OCI-M1 (cell line): Measurements from ENCODE around the gene RILPL1.

Experiments
- DNase-seq: peaks from one replicate; lab custom pipeline; 2025; lab: John Stamatoyannopoulos, UW

RILPL1 gene

GRCh38 chr12:123428591-123428990 is 104.9 kb downstream of the RILPL1 start:
- DNase-seq: no peak

DNA sequence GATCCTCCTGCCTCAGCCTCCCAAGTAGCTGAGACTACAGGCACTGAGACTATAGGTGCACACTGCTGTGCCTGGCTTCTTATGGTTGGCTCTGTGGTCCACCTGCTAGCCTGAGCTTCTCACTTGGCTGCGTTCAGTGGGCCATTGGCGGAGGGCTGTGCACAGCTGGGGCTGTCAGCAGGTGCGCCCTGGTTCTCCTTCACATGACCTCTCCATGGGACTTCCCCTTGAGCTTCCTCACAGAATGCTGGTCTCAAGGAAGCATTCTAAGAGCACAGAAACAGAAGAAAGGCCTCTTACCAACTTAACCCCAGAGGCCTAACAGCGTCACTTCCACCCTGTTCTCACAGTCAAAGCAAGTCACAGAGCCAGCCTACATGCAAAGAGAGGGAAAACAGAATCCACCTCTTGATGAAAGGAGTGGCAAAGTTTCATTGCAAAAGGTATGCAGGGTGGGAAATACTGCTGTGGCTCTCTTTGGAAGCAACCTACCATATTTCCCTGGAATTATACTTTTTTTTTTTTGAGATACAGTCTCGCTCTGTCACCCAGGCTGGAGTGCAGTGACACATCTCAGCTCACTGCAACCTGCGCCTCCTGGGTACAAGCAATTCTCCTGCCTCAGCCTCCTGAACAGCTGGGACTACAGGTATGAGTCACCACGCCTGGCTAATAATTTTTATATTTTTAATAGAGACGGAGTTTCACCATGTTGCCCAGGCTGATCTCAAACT is 106.3 kb downstream of the RILPL1 start:
- no peak for DNase-seq

GRCh38 chr12:123421314-123421713 is 112.2 kb downstream of the RILPL1 start:
- DNase-seq: no peak
